Measurements from ENCODE around the gene HUS1B. TPM values are rescaled to one million over a fixed set of nuclear protein-coding genes. Genes with fewer than 3 reads are reported as not detected.
A peak's percentile ranks its signal among the peaks of the same experiment; 100 is the strongest.

The HUS1B gene
- total RNA-seq, 2 donors from 2014 or later: 1.9 to 4.5 TPM

DNA sequence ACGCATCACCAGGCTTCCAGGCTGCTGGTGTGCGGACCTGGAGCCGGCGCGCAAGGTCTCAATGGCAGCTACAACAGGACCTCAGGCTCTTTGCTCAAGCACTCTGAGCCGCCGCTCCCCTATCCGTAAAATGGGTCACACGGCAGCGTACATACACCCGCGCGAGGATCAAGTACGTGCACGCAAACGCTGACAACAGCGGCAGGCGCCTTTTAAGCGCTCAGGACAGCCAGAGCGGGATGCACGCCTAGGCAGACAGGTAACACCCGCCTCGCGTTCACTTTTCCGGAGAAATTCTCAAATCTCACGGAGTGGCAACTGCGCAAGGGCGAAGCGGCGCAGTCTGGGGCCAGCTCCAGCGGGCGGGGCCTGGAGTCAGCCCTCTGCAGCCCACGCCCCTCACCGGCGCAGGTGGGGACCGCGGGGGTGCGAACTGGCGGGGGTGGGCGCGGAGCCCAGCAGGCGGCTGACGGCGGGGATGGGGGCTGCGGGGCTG, 35.5 kb upstream of the HUS1B start:
- H3K4me3 Mint-ChIP-seq: peak overlapping the region; percentile 97
- H3K9me3 ChIP-seq (ENCODE audit: control insufficient read depth, low read length, poor library complexity, severe bottlenecking): no peaks in the 10 kb centered on the region
- H3K27me3 Mint-ChIP-seq: no peaks in the 10 kb centered on the region
- H3K36me3 Mint-ChIP-seq (ENCODE audit: low read depth): no peaks in the 10 kb centered on the region
- peak overlapping the region; percentile 90 for H3K27ac Mint-ChIP-seq
- H3K4me1 Mint-ChIP-seq: peaks cover 39% of the 10 kb centered on the region
- peak; percentile 86 for ATAC-seq
- DNase-seq: peak; percentile 53 to 72 (median 70)

DNA sequence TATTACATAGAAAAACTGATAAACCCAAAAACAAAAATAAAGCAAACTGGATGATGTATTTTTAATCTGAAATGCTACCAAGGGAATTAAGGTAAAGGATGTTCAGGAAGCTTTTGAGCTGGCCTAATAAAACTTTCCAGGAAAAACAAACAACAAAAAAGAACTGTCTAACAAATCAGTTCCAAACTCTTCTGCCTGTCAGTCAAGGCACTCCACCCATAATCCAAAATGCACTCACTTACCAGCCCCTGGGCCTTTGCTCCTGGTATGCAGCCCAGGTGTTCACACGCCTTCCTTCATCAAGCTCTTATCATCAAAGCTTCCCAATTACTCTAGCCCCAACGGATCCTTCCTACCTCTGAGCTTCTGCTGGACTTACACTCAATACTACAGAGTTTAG, 32.3 kb upstream of the HUS1B start:
- Mint-ChIP-seq H3K4me1 (peaks cover 41% of the 10 kb centered on the region), H3K36me3 (ENCODE audit: low read depth) (no peaks in the 10 kb centered on the region), H3K4me3 (no peak overlapping the region), H3K27ac (no peak overlapping the region), H3K27me3 (no peaks in the 10 kb centered on the region)
- no peaks in the 10 kb centered on the region for H3K9me3 ChIP-seq (ENCODE audit: control insufficient read depth, low read length, poor library complexity, severe bottlenecking)
- ATAC-seq (no peak), DNase-seq (no peak)

GRCh38 chr6:686497-686896, 29.6 kb upstream of the HUS1B start:
- no peaks in the 10 kb centered on the region for H3K27me3 Mint-ChIP-seq
- no peak overlapping the region for H3K27ac Mint-ChIP-seq
- no peak for ATAC-seq
- no peak for DNase-seq
- no peak overlapping the region for H3K4me3 Mint-ChIP-seq
- peaks cover 41% of the 10 kb centered on the region for H3K4me1 Mint-ChIP-seq
- no peaks in the 10 kb centered on the region for H3K9me3 ChIP-seq (ENCODE audit: control insufficient read depth, low read length, poor library complexity, severe bottlenecking)
- H3K36me3 Mint-ChIP-seq (ENCODE audit: low read depth): no peaks in the 10 kb centered on the region

DNA sequence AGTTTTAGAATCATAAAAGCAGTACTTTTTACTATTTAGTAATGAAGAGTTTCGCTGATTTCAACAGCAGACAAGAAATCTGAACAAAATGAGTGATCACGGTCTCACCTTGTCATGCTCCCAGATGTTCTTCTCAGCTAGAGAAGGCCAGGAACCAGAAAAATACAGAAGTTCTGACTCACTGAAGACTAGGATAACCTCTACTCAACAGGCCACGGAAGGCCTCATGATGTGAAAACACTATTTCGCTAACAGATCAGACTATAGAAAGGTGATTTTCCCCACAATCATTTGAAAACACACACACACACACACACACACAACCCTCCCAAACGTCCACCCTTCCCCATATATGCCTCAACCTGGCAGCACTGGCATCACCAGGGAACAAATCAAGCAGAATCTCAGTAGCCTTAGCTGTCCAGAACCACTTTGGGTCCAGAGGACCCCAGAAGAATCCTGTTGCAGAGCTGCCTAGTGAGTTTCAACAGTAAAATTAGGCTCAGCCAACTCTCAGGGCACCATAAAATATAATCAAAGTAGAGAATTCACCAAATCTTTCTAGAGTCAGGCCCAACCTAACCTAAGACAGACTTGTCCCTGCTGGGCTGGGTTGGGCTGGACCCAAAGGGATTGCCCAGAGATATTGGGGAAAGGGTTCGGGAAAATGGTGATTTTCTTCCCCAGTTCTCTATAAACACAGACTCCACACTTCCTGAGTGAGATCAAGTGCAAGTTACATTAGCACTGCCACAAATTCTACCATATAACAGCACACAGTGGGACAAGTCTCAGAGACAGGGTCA, 28.1 kb upstream of the HUS1B start:
- ATAC-seq (no peak), DNase-seq (no peak)
- Mint-ChIP-seq H3K27me3 (no peaks in the 10 kb centered on the region), H3K27ac (peak overlapping the region; percentile 93), H3K4me3 (peak overlapping the region; percentile 71), H3K36me3 (ENCODE audit: low read depth) (no peaks in the 10 kb centered on the region), H3K4me1 (peaks cover 40% of the 10 kb centered on the region)
- no peaks in the 10 kb centered on the region for H3K9me3 ChIP-seq (ENCODE audit: control insufficient read depth, low read length, poor library complexity, severe bottlenecking)

DNA sequence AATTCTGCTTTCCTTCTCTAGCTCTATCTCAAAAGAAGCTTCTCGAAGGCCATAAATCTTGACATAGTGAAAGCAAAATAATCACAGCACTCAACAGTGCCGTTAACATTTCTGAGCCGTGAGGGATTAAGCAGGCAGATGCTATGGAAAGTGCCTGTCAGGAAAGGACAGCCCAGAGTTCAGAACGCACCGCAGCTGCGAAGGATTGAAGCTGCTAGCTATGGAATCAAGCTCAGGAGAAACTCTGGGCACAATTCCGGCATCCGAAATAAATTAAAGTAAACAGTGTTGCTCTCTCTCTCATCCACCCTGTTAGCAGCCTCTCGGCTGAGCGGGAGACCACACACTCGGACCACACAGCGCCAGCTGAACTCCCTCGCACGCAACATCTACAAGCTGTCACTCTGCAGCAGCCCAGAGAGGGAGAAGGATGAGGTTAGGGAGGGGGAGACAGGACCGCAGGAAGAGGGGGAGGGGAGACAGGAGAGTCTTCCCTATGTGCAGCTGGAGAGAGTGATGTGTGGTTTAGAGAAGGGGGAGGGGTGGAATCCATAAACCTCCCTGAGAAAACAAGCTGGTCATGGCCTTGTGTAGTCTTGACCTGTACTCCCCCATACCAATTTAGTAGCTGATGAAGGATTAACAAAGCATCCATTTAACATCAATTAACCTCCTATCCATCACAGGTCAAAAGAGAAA, 27.0 kb upstream of the HUS1B start:
- Mint-ChIP-seq H3K4me3 (no peak overlapping the region), H3K27ac (no peak overlapping the region), H3K36me3 (ENCODE audit: low read depth) (no peaks in the 10 kb centered on the region), H3K27me3 (no peaks in the 10 kb centered on the region), H3K4me1 (peaks cover 41% of the 10 kb centered on the region)
- DNase-seq (no peak), ATAC-seq (no peak)
- no peaks in the 10 kb centered on the region for H3K9me3 ChIP-seq (ENCODE audit: control insufficient read depth, low read length, poor library complexity, severe bottlenecking)

DNA sequence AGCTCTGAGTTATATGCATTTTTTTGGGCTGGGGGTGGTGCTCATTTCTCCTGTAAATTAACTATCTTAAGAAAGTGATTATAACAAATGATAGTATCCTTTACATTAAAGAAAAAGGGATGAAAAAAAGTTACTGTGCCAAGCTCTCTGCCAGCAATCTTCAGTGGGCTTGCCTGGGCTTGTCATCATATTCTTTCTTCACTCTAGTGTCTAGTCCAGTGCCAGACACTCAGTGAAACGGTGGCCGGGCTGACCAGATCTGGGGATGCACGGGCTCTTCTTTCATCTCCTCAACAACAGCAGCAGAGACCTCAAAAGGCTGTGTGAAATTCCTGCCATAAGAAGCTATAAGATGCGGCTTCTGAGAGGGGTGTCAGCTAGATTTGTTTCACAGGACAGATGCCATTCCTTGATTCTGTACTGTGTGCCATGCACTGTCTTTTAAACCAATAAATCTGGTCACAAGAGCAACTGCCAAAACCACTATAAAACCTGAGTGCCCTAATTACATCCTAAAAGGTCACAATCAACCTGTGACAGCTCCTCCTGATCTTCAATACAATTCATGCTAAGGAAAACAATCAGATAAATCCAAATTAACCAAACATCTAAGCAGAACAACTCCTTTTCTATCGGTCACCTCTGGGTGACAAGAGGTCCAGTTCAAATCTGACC, 23.9 kb upstream of the HUS1B start:
- ATAC-seq (no peak), DNase-seq (no peak)
- H3K9me3 ChIP-seq (ENCODE audit: control insufficient read depth, low read length, poor library complexity, severe bottlenecking): no peaks in the 10 kb centered on the region
- Mint-ChIP-seq H3K4me1 (peaks cover 48% of the 10 kb centered on the region), H3K27ac (no peak overlapping the region), H3K27me3 (no peaks in the 10 kb centered on the region), H3K36me3 (ENCODE audit: low read depth) (no peaks in the 10 kb centered on the region), H3K4me3 (no peak overlapping the region)

DNA sequence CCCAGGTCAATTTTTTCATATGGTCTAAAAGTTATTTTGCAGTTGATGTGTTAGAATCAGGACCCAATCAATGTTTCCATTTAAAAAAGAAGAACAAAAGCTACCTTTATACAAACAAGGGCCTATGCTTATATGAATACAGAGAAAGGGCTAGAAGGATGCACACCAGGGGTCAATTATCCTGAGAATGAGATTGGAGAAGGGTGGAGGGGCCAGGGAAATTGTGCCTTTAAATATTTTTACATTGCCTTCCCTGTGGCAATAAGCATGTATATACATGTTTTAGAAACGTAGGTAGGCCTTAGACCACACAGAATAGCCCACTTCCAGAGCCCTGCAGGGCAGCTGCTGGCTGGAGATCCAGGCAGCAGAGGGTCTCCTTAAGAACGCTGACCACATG, 23.4 kb upstream of the HUS1B start:
- Mint-ChIP-seq H3K36me3 (ENCODE audit: low read depth) (no peaks in the 10 kb centered on the region), H3K4me3 (no peak overlapping the region), H3K4me1 (peaks cover 48% of the 10 kb centered on the region), H3K27ac (no peak overlapping the region), H3K27me3 (no peaks in the 10 kb centered on the region)
- DNase-seq (no peak), ATAC-seq (no peak)
- no peaks in the 10 kb centered on the region for H3K9me3 ChIP-seq (ENCODE audit: control insufficient read depth, low read length, poor library complexity, severe bottlenecking)

GRCh38 chr6:679282-679681, 22.4 kb upstream of the HUS1B start:
- H3K27me3 Mint-ChIP-seq: no peaks in the 10 kb centered on the region
- DNase-seq (no peak), ATAC-seq (no peak)
- no peak overlapping the region for H3K4me3 Mint-ChIP-seq
- H3K4me1 Mint-ChIP-seq: peaks cover 50% of the 10 kb centered on the region
- no peak overlapping the region for H3K27ac Mint-ChIP-seq
- H3K9me3 ChIP-seq (ENCODE audit: control insufficient read depth, low read length, poor library complexity, severe bottlenecking): no peaks in the 10 kb centered on the region
- no peaks in the 10 kb centered on the region for H3K36me3 Mint-ChIP-seq (ENCODE audit: low read depth)

- H3K36me3 Mint-ChIP-seq (ENCODE audit: low read depth): no peaks in the 10 kb centered on the region
- no peaks in the 10 kb centered on the region for H3K9me3 ChIP-seq (ENCODE audit: control insufficient read depth, low read length, poor library complexity, severe bottlenecking)
- ATAC-seq (no peak), DNase-seq (no peak)
- H3K27me3 Mint-ChIP-seq: no peaks in the 10 kb centered on the region
- peaks cover 43% of the 10 kb centered on the region for H3K4me1 Mint-ChIP-seq
- no peak overlapping the region for H3K27ac Mint-ChIP-seq
- H3K4me3 Mint-ChIP-seq: no peak overlapping the region
Observed at GRCh38 chr6:678520-678919, 21.6 kb upstream of the HUS1B start.

- H3K4me1 Mint-ChIP-seq: peaks cover 40% of the 10 kb centered on the region
Observed at GRCh38 chr6:677919-678318, 21.0 kb upstream of the HUS1B start.

GRCh38 chr6:674956-675355, 18.1 kb upstream of the HUS1B start:
- Mint-ChIP-seq H3K27ac (peak overlapping the region; percentile 49), H3K27me3 (no peaks in the 10 kb centered on the region)
- no peak for DNase-seq

More at GRCh38 chr6:677919-678318, 21.0 kb upstream of the HUS1B start:
- H3K36me3 Mint-ChIP-seq (ENCODE audit: low read depth): no peaks in the 10 kb centered on the region
- DNase-seq: no peak
- no peak overlapping the region for H3K27ac Mint-ChIP-seq
- no peaks in the 10 kb centered on the region for H3K27me3 Mint-ChIP-seq
- no peak overlapping the region for H3K4me3 Mint-ChIP-seq
- H3K9me3 ChIP-seq (ENCODE audit: control insufficient read depth, low read length, poor library complexity, severe bottlenecking): no peaks in the 10 kb centered on the region
- no peak for ATAC-seq

GRCh38 chr6:674406-674805, 17.5 kb upstream of the HUS1B start:
- DNase-seq: no peak
- H3K27me3 Mint-ChIP-seq: no peaks in the 10 kb centered on the region
- H3K4me3 Mint-ChIP-seq: no peak overlapping the region
- H3K36me3 Mint-ChIP-seq (ENCODE audit: low read depth): no peaks in the 10 kb centered on the region
- H3K27ac Mint-ChIP-seq: peak overlapping the region; percentile 49
- no peak for ATAC-seq
- H3K9me3 ChIP-seq (ENCODE audit: control insufficient read depth, low read length, poor library complexity, severe bottlenecking): no peaks in the 10 kb centered on the region
- peaks cover 22% of the 10 kb centered on the region for H3K4me1 Mint-ChIP-seq

More at GRCh38 chr6:674956-675355, 18.1 kb upstream of the HUS1B start:
- H3K9me3 ChIP-seq (ENCODE audit: control insufficient read depth, low read length, poor library complexity, severe bottlenecking): no peaks in the 10 kb centered on the region
- H3K4me1 Mint-ChIP-seq: peaks cover 25% of the 10 kb centered on the region
- ATAC-seq: no peak
- H3K4me3 Mint-ChIP-seq: no peak overlapping the region
- H3K36me3 Mint-ChIP-seq (ENCODE audit: low read depth): no peaks in the 10 kb centered on the region

GRCh38 chr6:667253-667927, 10.5 kb upstream of the HUS1B start:
- H3K27ac Mint-ChIP-seq: no peak overlapping the region
- H3K9me3 ChIP-seq (ENCODE audit: control insufficient read depth, low read length, poor library complexity, severe bottlenecking): no peaks in the 10 kb centered on the region
- peaks cover 33% of the 10 kb centered on the region for H3K4me1 Mint-ChIP-seq
- no peak for ATAC-seq
- no peak overlapping the region for H3K4me3 Mint-ChIP-seq
- DNase-seq: no peak
- H3K36me3 Mint-ChIP-seq (ENCODE audit: low read depth): peaks cover 8% of the 10 kb centered on the region
- H3K27me3 Mint-ChIP-seq: no peaks in the 10 kb centered on the region

Data from T-helper 17 cell (primary cell).